COR-L47 (cell line): ENCODE data around the gene KSR2.

Source experiments
- DNase-seq: peaks from one replicate; lab custom pipeline; 2025; lab: John Stamatoyannopoulos, UW

The KSR2 gene

DNA sequence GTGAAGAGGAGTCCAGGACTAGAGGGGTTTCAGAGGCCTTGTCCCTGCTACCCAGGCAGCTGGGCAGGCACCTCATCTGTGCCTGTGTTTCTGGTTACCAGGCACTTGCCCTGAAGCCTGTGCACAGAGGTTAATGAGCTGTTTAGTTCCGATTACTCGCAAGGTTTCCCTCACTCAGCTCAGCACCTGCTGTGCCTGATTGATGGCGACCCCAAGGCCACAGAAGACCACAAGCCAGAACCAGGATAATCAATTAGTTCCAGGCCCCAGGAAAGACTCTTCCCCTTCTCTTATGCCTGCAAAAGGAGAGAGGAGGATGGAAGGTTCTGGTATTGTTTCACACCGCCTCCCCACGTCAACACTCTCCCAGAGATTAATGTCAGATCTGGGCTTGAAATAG, 518.6 kb downstream of the KSR2 start:
- no peak for DNase-seq

DNA sequence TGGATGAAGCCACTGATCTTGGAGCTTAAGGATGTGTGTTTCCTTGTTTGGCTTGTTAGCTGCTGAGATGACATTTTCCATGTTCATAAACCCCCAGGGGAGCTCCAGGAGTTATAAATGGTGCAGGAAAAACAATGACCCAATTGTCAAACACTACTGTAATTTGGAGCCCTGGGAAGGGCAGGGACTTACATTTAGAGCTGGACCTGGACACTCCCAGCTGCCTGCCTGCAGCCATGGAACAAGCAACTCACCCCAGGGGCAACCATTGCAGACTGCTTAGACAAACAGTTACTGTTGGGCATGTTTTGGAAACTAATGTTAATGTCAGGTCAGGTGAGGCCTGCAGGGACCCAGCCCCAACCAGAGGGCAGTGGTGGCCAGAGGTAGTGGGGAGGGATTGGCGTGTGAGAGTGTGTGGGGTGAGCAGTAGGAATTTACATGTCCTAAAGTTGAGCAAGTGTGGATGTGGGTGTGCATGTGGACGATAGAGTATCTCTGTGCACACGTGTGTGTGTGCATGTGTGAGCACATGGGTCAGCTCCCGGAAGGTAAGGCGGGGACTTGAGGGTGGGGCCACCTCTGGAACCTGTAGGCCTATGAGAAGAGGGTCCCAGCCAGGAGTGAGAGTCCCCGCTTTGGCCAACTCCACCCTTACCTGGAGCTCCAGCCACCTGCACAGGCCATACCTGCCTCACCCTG, 521.0 kb downstream of the KSR2 start:
- DNase-seq, result peak; percentile 27

DNA sequence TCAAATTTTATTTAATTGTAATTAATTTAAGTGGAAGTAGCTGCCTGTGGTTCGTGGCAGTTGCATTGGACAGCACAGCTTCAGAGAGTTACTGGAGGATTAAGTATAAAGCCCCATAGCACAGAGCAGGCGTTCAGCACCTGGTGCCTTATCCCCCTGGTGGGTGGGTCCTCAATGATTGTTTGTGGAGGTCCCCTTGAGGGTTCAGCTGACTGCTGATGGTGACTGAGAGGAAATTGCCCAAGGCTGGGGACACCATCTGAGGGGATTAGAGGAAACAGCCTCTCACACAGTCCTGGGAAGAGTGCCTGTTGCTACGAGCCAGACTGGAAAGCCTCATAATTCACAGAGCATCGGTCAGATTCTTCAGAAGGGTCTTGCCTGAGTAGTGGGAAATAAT, 524.0 kb downstream of the KSR2 start:
- no peak for DNase-seq

DNA sequence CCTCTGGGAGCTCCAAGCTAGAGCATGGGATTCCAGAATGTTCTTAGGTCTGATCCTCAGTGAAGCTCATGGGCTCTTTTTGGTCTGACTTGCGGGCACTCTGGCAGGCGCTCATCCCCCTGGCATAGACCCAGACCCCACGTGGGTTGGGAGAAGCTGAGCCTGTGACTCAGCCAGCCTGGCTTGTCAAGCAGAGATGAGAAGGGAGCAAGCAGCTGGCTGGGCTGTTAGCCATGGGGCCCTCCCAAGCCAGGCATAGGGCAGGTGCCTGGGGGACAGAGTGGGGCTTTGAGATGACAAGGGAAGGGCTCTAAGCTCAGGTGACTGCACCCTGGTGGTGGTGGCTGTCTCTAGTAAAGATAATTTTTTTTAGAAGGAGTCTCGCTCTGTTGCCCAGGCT, 527.0 kb downstream of the KSR2 start:
- DNase-seq, result no peak

DNA sequence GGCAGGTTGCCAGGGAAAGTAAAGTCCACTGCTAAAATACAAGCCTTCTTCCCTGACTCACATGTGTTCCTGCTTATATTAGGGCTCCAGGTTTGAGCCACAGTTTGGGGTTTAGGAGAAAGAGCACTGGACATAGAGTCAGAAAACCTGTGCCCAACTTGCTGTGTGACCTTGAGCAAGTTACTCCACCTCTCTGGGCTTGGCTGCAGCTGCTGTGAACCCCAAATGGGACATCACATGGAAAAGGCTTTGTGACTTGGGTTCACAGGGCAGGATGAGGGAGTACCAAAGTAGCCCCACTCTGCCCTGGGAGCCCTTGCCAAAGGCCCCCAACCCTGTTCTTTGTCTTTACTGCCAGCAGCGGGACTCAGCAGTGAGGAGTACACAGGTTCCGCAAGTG, 528.4 kb downstream of the KSR2 start:
- no peak for DNase-seq

DNA sequence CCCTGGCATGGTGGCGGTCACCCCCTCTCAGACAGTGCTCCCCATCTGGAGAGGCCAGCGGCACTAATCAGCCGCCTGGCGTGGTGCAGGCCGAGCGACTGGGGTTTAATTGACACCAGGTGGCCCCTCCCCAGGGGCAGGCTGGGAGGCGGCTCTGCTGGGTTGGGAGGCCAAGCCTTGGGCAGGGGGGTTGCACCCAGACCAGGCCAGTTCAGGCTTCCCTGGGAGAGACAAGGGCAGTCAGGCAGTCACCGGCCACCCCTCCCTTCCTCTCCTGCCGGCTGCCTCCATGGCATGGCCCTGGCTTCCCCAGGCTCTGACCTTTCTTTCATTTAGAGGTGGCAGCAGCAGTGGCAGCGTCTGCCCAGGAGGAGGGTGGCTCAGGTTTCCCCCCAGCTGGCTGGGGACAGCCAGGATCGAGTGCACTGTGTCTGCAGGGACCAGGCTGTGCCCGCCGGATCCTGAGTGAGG, 529.2 kb downstream of the KSR2 start:
- DNase-seq, result no peak

DNA sequence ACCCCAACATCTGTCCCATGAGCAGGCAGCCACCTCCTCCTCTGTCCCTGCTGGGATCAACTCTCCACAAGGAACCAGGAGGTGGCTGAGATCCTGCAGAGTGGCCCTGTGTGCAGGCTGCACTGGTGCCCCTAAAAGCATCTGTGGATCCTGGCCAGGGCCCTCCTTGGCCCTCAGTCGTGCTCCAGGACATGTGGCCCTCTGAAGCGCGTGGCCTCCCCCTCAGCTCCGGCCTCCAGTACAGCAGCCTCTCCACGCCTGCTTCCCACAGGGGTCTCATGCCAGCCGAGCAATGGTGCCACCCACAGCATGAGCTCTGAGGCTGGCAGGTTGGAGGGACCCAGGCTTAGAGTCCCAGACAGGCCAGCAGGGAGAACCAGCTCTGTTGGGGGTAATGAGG, 530.0 kb downstream of the KSR2 start:
- no peak for DNase-seq

DNA sequence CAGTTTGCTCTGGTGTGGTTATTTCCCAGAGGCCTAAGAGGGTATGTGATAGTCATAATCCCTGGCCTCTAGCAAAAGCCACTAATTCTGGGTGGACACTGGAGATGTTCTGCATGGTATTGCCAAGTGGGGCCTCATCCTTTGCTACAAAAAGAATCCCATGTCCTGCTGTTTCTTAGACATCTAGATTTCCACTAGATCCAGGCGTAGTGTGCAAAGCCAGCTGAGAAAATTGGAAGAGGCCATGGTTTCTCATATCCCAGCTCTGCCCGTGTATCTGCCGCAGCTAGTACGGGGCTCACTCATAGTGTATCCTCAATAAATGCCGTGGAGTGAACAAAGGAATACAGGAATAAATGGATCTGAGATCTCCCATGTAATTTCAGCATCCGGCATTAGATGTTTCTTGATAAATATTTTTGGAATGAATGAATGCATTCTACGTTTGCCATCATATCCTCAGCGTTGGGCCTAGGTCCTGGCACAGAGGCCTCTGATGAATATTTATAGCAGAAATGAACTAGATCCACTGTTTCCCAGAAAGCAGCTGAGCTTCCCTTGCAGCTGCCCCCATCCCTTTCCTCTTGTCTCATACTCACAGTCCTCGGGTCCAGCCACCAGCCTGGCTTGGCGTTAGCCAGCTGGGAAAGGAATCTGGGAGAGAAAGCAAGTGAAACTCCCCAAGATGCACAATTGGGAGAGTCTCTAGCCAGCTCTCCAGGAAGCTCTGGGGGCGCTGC, 531.1 kb downstream of the KSR2 start:
- DNase-seq, result no peak

DNA sequence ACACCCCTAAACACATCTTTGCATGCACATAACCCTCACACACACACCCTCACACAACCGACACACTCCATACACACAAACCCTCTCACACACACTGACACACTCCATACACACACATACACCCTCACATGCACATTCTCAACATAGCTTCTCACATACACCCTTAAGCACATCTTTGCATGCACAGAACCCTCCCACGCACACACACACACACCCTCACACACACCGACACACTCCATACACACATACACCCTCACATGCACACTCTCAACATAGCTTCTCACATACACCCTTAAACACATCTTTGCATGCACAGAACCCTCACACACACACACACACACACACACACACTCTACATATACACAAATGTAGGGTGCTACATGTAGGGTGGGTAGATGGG, 534.9 kb downstream of the KSR2 start:
- DNase-seq, result no peak

DNA sequence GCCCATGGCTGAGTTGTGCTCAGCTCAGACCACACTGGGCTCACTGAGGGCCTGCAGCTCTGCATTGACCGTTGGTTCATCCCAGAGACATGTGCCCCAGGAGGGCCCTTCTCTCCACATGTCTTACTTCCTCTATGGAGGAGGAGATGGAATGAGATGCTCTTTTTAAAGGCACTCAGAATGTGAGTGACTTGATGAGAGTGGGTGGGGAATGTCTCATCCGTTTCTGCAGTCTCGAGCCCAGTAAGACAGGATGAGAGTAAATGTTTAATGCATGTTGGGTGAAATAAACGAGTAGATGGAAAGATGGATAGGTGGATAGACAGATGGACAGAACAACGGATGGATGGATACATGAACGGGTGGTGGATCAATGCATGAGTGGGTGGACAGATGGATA, 538.5 kb downstream of the KSR2 start:
- DNase-seq, result no peak

DNA sequence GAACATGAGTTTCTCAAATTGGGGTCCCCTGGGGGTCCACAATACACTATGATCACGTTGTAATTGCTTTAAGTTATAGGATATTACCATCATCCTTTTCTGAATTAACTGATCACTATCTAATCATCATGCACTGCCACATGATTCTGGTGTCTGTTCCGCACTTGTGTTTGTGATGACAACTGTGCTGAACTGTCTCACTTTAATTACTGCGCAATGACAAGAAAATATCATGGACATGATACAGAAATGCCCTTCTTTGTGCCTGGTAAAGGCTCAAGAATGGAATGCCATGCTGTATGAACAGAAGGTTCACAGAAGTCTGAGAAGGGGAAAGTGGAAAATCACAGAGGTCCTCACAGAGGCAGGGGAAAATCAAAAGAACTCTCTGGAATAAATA, 541.6 kb downstream of the KSR2 start:
- DNase-seq, result no peak

DNA sequence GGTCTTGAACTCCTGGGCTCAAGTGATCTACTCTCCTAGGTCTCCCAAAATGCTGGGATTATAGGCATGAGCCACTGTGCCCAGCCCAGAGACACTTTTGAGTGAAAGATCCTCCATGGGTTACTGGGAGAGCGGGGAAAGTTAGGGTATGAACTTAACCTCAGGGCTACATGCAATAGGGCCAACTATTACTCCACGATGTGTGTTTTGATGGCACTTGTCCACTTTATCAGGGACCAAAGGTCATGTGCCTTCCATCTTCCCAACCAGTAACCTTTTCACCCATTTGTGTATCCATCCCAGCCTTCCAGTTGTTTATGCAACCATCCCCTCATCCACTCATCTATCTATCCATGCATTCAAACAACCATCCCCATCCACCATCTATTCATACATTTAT, 546.8 kb downstream of the KSR2 start:
- no peak for DNase-seq

DNA sequence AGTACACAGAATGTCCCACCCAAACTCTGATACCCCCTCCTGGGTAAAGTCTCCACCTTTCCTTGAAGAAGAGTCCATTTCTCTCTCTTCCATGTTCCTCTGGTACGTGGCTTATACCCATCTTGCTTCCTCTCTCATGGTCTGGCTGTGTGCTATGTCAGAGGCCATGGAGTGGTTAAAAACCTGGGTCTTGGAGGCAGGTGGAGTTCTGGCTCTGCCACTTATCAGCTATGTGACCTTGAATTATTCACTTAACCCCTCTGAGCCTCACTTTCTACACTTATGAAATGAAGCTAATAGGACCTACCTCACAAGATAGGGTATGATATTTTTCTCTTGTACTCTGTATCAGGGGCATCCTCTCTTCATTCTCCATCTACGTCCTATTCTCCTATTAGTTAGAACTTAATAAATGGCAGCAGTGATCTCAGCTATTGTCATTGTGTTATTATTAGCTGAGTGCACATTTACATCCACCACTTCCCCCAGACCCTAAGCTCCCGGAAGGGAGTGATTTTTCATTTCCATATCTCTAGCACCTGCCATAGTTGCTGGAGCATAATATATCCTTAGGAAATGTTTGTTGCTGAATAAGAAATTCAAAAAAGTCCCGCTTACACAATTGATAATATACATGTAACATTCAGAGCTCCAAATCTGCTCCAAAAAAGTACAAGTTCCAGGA, 547.6 kb downstream of the KSR2 start:
- no peak for DNase-seq

DNA sequence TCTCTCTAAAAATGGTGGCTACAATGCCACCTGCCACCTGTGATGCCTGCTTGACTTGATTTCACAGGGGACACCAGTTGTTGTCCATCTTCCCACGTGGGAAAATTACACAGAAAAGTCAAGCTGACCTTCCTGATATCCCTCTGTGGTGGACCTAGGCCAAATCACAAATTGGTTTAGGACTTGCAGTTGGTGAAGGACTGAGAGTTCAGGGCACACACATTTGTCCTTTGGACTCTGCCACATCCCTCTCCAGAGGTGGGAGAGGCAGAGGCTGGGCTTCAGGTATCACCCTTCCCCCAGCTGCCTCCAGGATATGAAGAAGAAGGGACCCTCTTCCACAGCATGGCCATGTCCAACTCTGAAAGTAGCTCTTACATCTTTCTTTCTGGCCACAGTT, 551.8 kb downstream of the KSR2 start:
- no peak for DNase-seq

DNA sequence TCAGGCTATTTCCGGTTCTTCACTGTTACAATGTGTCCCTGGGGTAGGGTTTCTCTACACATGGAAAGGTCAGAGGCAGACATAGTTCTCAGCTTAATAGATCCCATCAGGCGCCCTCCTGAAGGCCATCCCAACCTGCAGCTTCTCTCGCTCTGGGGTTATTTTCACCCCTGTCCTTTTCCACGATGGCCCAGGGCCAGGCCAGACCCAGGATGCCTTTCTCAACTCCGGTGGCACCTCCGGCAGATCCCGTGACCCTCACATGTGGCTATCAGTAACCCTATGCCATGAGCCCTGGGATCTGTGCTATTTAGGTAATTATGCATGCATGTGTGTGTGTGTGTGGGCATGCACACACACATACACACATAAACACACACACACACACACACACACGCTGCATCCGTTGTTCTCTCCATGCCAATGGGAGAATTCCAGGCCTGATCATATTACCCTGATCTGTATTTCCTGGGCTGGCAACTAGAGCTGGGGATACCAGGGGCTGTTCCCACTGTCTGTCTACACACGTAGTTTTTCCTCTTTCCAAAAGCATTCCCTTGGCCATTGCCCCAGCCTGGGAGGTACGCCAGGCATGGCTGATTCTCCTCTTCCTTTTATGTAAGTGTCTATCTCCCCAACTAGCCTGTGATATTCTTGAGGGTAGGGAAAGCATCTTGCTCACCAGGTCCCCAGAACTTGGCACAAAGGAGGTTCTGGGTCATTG, 556.2 kb downstream of the KSR2 start:
- DNase-seq, result no peak

DNA sequence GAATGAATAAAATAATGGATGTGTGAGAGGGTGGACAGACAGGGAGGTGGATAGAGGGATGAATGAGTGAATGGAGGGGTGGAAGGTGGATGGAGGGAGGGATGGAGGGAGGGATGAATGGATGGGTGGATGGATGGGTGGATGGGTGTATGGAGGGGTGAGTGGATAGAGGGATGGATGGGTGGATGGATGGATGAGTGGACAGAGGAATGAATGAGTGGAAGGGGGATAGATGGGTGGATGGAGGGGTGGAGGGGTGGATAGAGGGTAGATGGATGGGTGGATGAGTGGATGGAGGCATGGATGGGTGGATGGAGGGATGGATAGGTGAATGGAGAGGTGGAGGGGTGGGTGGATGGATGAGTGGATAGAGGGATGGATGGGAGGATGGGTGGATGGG, 559.5 kb downstream of the KSR2 start:
- no peak for DNase-seq

DNA sequence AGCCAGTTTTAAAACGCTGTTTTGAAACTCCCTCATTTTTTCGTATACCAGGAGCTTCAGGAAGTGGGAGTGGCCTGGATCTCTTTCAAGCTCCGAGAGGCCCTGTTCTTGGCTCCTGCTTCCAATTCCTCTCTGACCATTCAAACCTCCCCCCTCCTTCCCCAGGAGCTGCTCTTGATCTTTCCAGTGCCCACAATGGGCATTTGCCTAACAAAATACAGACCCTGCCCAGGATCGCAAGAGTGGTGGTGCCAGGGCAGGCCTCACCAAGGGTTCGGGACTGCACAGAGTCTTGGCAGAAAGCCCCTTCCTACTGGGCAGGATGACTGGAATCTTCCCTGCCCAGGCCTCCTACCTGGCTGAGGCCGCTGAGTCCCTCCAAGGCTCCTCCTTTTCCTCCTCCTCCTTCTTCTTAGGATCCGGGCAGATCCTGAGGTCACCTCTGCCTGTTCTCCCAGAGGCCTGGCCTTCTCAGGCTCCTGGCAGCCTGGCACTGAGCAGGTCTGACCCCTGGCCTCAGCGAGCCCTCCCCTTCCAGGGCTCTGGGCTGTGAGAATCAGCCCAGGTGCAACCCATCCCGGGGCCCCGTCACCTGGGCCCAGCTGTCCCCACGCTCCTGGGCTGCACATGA, 560.5 kb downstream of the KSR2 start:
- DNase-seq, result no peak

DNA sequence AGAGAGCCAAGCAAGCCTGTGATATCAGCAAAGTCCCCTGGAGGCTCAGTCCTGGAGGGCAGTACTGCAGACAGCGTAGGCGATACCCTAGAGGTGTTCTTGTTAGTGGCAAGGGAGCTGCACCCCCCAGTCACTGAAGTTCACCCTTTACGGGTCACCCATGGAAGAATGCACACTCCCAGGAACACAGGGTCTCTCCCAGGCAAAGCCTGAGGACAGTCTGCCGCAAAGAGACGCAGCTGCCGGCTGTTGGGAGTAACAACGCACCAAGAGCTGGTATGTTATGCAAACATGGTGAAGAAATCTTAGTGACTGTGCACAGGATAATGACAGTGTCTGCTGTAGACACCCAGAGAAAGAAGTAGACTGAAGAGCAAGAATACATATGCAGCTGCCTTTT, 563.9 kb downstream of the KSR2 start:
- DNase-seq, result no peak

DNA sequence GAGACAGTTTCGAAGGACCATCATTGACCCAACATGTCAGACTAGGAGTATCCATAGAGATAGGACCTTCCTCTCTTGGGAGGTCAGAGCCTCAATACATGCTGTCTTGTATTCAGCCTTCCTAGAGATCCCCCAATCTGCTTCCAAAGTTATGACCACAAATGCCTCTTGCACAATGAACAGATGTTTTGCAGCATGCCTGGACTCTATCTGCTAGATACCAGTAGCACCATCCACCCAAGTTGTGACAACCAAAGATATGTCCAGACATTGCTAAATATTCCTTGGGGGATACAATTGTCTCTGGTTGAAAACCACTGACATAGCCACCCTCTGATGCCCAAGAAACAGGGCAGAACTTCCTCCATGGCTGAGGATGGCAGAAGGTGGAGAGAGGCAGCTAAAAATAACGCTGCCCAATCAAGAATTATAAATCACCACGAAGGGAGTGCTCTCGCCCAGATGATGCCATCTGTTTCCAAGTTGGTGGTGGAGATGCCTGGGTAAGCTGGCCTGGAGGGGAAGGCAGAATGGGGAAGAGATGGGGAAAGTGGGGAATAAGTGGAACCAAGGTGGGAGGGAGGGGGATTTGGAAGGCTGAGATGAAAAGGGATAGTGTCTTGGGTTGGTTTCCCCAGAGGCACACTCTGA, 564.5 kb downstream of the KSR2 start:
- DNase-seq, result no peak

DNA sequence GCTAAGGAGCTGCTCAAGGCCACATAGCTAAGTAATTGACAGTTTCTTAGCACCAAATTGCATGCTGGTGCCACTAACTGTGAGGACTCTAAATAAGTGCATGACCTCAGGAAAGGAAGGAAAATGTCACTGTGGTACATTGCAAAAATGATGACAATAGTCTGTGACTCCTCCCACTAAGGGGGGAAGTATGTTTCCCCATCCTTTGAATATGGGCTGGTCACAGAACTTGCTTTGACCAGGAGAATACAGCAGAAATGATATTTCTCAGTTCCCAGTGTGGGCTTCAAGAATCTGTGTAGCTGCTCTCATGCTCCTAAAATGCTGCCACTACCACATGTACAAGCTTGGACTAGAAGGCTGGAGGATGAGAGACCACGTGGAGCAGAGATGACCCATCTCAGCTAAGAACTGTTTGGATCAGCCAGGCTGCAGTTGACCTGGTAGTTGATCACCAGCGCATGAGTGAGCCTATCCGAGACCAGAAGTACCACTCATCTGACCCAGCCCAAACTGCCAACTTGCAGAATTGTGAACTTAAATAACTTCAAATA, 565.1 kb downstream of the KSR2 start:
- no peak for DNase-seq
